OCI-LY3 (cell line): Measurements from ENCODE around the gene DNAAF8.

Experiments used
- H2AFZ ChIP-seq: fragments of 200-600, 300-600 bp; shearing (Covaris generic); 2 replicates; pipeline ENCODE4 v1.6.0; 2014; ENCODE audit warnings: antibody characterized with exemption, low read depth, low read length
- H3K27ac ChIP-seq: fragments of 200-600, 300-600 bp; sonication (generic); 2 replicates; pipeline ENCODE4 v1.5.1; 2014; ENCODE audit warnings: mild to moderate bottlenecking, low read length, moderate library complexity, mixed read lengths
- H3K27me3 ChIP-seq: fragments of 200-600, 300-600 bp; sonication (generic); 2 replicates; pipeline ENCODE4 v1.6.1; 2014; ENCODE audit warnings: low read depth, low read length, mixed read lengths
- H3K36me3 ChIP-seq: fragments of 200-600, 300-600 bp; sonication (generic); replicated peaks from 2 replicates; pipeline ENCODE3; 2014; ENCODE audit warnings: low read depth, low read length, mixed read lengths
- H3K4me1 ChIP-seq: fragments of 300-600, 200-600 bp; sonication (generic); 2 replicates; pipeline ENCODE4 v1.6.1; 2014; ENCODE audit warnings: low read length, mixed read lengths
- H3K4me2 ChIP-seq: fragments of 200-600, 300-600 bp; sonication (generic); 2 replicates; pipeline ENCODE4 v1.6.1; 2014; ENCODE audit warnings: low read length, mixed read lengths
- H3K4me3 ChIP-seq: fragments of 300-600, 200-600 bp; sonication (generic); 2 replicates; pipeline ENCODE4 v1.5.1; 2014; ENCODE audit warnings: antibody characterized with exemption, mild to moderate bottlenecking, low read length, moderate library complexity
- H3K79me2 ChIP-seq: fragments of 300-600, 200-600 bp; shearing (Covaris generic); 2 replicates; pipeline ENCODE4 v1.6.1; 2014; ENCODE audit warnings: mild to moderate bottlenecking, low read length, mixed read lengths
- H3K9ac ChIP-seq: fragments of 300-600, 200-600 bp; shearing (Covaris generic); 2 replicates; pipeline ENCODE4 v1.6.0; 2014; ENCODE audit warnings: mild to moderate bottlenecking, low read length, moderate library complexity
- H3K9me3 ChIP-seq: fragments of 200-600, 300-600 bp; shearing (Covaris generic); 2 replicates; pipeline ENCODE4 v1.6.1; 2014; ENCODE audit warnings: low read length, mixed read lengths; ENCODE audit not compliant: insufficient read depth
- H4K20me1 ChIP-seq: fragments of 200-600, 300-600 bp; sonication (generic); 2 replicates; pipeline ENCODE4 v1.6.1; 2016; ENCODE audit warnings: low read length, mixed read lengths; ENCODE audit not compliant: insufficient read depth
- EZH2phosphoT487 ChIP-seq: fragments of 200-600 bp; shearing (Covaris generic); IDR thresholded peaks from 2 replicates; pipeline ENCODE4 v1.6.1; 2018; ENCODE audit warnings: antibody characterized with exemption, mixed run types, low read depth
- TF ChIP-seq, protein P1 (sequence below): fragments of 200-600, 300-600 bp; sonication (generic); IDR thresholded peaks from 2 replicates; pipeline ENCODE4 v1.5.1; 2014; ENCODE audit warnings: antibody characterized with exemption, low read length, low read depth

The DNAAF8 gene

DNA sequence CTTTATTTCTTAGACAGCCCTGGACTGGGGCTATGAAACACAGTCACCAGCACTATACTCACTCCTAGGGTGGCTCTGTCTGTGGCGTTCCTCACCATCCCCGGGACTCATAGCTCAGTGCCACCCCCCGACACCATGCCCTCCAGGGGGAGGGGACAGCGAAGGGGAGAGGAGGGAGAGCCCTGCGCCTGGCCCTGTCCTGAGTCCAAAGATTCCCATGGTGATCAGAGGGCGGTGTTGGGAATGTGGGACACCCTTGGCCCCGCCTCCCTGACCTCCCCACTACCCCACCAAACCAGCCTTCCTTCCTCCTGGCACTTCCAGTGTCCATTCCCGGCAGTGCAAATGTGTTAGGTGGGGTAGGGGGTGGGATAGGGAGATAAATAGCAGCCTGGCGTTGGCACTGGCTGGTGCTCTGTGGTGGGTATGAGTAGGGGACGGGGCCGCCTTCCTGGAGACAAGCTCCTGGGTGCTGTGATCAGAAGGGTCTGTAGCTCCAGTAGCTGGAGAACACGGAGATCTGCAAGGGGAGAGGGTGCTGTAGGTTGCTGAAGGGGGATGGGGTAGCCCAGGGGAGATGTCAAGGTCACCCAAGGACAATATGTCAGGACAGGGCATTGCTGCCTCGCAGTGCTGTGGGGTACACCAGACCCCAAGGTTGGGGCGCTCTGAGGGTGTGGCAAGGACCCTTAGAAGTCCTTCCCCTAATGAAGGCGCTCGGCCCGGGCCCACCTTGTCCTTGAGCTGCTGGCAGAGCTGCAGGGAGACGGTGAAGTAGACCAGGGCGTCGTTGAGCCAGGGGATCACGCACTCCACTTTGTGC, 62.9 kb downstream of the DNAAF8 start:
- H3K79me2 ChIP-seq: no peaks in the 10 kb centered on the region
- H3K4me3 ChIP-seq: no peak overlapping the region
- H3K9ac ChIP-seq: no peak overlapping the region
- H3K9me3 ChIP-seq: no peaks in the 10 kb centered on the region
- TF ChIP-seq, protein P1, sequence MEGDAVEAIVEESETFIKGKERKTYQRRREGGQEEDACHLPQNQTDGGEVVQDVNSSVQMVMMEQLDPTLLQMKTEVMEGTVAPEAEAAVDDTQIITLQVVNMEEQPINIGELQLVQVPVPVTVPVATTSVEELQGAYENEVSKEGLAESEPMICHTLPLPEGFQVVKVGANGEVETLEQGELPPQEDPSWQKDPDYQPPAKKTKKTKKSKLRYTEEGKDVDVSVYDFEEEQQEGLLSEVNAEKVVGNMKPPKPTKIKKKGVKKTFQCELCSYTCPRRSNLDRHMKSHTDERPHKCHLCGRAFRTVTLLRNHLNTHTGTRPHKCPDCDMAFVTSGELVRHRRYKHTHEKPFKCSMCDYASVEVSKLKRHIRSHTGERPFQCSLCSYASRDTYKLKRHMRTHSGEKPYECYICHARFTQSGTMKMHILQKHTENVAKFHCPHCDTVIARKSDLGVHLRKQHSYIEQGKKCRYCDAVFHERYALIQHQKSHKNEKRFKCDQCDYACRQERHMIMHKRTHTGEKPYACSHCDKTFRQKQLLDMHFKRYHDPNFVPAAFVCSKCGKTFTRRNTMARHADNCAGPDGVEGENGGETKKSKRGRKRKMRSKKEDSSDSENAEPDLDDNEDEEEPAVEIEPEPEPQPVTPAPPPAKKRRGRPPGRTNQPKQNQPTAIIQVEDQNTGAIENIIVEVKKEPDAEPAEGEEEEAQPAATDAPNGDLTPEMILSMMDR: no peak
- no peak for TF ChIP-seq EZH2phosphoT487
- H3K4me1 ChIP-seq: peaks cover 6% of the 10 kb centered on the region; the same call in 1 of the 2 replicates
- no peak overlapping the region for H3K27ac ChIP-seq
- no peak overlapping the region for H3K4me2 ChIP-seq
- H3K36me3 ChIP-seq: no peaks in the 10 kb centered on the region
- H3K27me3 ChIP-seq: no peaks in the 10 kb centered on the region
- no peaks in the 10 kb centered on the region for H4K20me1 ChIP-seq
- no peak overlapping the region for H2AFZ ChIP-seq

DNA sequence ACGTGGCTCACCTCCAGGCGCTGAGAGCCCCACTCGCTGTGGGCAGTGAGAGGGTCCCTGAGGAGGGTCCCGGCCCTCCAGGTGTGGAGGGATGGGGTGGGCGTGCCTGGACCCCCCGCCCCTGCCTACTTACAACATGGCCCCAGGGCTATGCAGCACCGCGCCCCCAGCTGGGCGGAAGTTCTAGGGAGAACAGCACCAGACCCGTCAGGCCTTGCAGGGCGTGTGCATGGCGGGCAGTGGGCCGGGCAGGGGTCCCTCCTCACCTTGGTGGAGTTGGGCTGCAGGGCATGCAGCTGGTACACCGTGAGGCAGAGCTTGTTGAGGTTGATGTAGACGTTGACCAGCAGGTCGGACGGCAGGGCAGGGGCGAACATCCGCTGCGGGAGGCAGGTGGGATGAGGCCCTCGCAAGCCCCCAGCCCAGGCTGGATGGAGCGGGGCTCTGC, 63.5 kb downstream of the DNAAF8 start:
- no peaks in the 10 kb centered on the region for H3K36me3 ChIP-seq
- no peaks in the 10 kb centered on the region for H3K9me3 ChIP-seq
- H3K4me3 ChIP-seq: no peak overlapping the region
- no peaks in the 10 kb centered on the region for H3K27me3 ChIP-seq
- H3K79me2 ChIP-seq: no peaks in the 10 kb centered on the region
- no peak overlapping the region for H2AFZ ChIP-seq
- H3K27ac ChIP-seq: no peak overlapping the region
- H3K9ac ChIP-seq: no peak overlapping the region
- peaks cover 6% of the 10 kb centered on the region; the same call in 1 of the 2 replicates for H3K4me1 ChIP-seq
- no peaks in the 10 kb centered on the region for H4K20me1 ChIP-seq
- TF ChIP-seq EZH2phosphoT487: no peak
- TF ChIP-seq, protein P1: no peak
- no peak overlapping the region for H3K4me2 ChIP-seq

DNA sequence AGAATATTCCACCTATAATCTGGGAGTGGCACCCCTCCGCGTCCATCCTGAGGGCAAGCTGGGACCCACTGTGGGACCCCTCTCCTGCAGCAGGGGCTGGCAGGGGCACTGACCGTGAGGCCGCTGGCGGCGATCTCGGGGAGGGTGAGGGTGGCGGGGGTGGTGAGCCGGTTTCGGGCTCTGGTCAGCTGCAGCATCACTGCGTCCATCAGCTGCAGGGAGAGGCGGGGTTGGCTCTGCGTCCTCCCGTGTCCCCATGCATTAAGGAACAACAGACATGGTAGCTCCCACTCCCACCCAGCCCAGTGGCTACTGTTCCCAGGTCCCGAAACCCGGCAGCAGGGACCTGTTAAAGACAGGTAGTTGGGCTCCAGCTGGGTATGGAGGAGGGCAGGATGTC, 64.1 kb downstream of the DNAAF8 start:
- H3K9ac ChIP-seq: no peak overlapping the region
- peaks cover 11% of the 10 kb centered on the region for H3K4me1 ChIP-seq

More for the DNA sequence above, 64.1 kb downstream of the DNAAF8 start:
- H3K36me3 ChIP-seq: no peaks in the 10 kb centered on the region
- TF ChIP-seq, protein P1: no peak
- no peak for TF ChIP-seq EZH2phosphoT487
- no peaks in the 10 kb centered on the region for H4K20me1 ChIP-seq
- H3K4me3 ChIP-seq: no peak overlapping the region
- H2AFZ ChIP-seq: no peak overlapping the region
- H3K79me2 ChIP-seq: no peaks in the 10 kb centered on the region
- no peak overlapping the region for H3K4me2 ChIP-seq
- no peaks in the 10 kb centered on the region for H3K9me3 ChIP-seq
- H3K27ac ChIP-seq: no peak overlapping the region
- H3K27me3 ChIP-seq: no peaks in the 10 kb centered on the region
